Right atrium auricular region (tissue), 2 donors: ENCODE measurements around the gene MBLAC1. TPM values are rescaled to one million over a fixed set of nuclear protein-coding genes. Genes with fewer than 3 reads are reported as not detected.
A peak's percentile ranks its signal among the peaks of the same experiment; 100 is the strongest.
"Not testable (repeated sequence)": the region's sequence is repeated elsewhere in the genome, so short reads cannot be mapped to it uniquely, and the experiment has no call there.

Experiments used
- DNase-seq: peaks from one replicate; pipeline ENCODE4 v3.0.0-alpha.2; 2019; ENCODE audit warnings: low spot score
- H3K27ac ChIP-seq, 2 donors: fragments of 200-600 bp; sonication (generic); 1 replicate in 1 of 2; 2 replicates in 1 of 2; pipeline ENCODE4 v1.5.1; 2016 to 2019
- H3K27me3 ChIP-seq, 2 donors: fragments of 200-600 bp; sonication (generic); one replicate each; pipeline versions ENCODE4 v1.5.1 to v1.6.0; 2017 to 2019
- H3K36me3 ChIP-seq: fragments of 200-600 bp; sonication (generic); one replicate; pipeline ENCODE4 v1.5.1; 2016
- H3K4me1 ChIP-seq, 2 donors: fragments of 200-600 bp; sonication (generic); one replicate each; pipeline versions ENCODE4 v1.5.1 to v1.6.0; 2017 to 2019
- H3K4me3 ChIP-seq, 2 donors: fragments of 200-600 bp; sonication (generic); 1 replicate in 1 of 2; 2 replicates in 1 of 2; pipeline ENCODE4 v1.5.1; 2017 to 2019; ENCODE audit warnings: mild to moderate bottlenecking in 1 of 2, moderate library complexity in 1 of 2
- H3K9me3 ChIP-seq, 2 donors: fragments of 200-600 bp; sonication (generic); one replicate each; pipeline ENCODE4 v1.5.1; 2019
- CTCF ChIP-seq, 2 donors: fragments of 200-600 bp; sonication (generic); IDR thresholded peaks; one replicate each; pipeline ENCODE4 v1.5.1; 2019; ENCODE audit warnings: antibody characterized with exemption in 2 of 2
- total RNA-seq, 2 donors: library from RNA; depleted of rRNA; stranded (reverse); fragments of >200 nt; gene quantifications; one replicate each; pipeline ENCODE4 v1.1.0, GENCODE V29; 2016

The MBLAC1 gene
- total RNA-seq, 2 donors from 2014 or later = 3.3 to 6.1 TPM

GRCh38 chr7:100128637-100128963 is 1.8 kb downstream of the MBLAC1 start:
- no peak overlapping the region for H3K27ac ChIP-seq
- H3K36me3 ChIP-seq = no peaks in the 10 kb centered on the region
- no peaks in the 10 kb centered on the region for H3K27me3 ChIP-seq
- no peak for TF ChIP-seq CTCF (IDR thresholded peaks at IDR 0.05)
- H3K9me3 ChIP-seq = no peaks in the 10 kb centered on the region
- peaks cover 0 to 34% of the 10 kb centered on the region in 2 donors for H3K4me1 ChIP-seq
- no peak overlapping the region for H3K4me3 ChIP-seq
- DNase-seq = no peak

DNA sequence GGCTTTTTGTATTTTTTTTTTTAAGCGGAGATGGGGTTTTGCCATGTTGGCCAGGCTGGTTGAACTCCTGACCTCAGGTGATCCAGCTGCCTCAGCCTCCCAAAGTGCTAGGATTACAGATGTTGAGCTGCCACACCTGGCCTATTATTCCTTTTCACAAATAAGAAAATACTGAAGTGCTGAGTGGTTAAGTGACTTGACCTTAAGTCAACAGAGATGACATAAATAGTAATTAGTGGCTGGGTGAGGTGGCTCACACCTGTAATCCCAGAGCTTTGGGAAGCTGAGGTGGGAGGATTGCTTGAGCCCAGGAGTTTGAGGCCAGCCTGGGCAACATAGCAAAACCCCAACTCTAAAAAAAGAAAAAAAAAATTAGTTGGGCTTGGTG is 3.4 kb downstream of the MBLAC1 start:
- not testable (repeated sequence) for H3K4me3 ChIP-seq, DNase-seq, H3K27me3 ChIP-seq, H3K9me3 ChIP-seq, H3K27ac ChIP-seq, H3K36me3 ChIP-seq
- H3K4me1 ChIP-seq = peaks cover 0 to 29% of the 10 kb centered on the region in 2 donors

GRCh38 chr7:100130608-100131453 is 4.1 kb downstream of the MBLAC1 start:
- no peaks in the 10 kb centered on the region for H3K9me3 ChIP-seq
- no peak overlapping the region for H3K27ac ChIP-seq
- H3K4me3 ChIP-seq = no peak overlapping the region
- peak; percentile 70 for DNase-seq
- H3K36me3 ChIP-seq = no peaks in the 10 kb centered on the region
- peaks cover 0 to 23% of the 10 kb centered on the region in 2 donors for H3K4me1 ChIP-seq
- H3K27me3 ChIP-seq = no peaks in the 10 kb centered on the region
- peak; percentile 76 to 91 for TF ChIP-seq CTCF (IDR thresholded peaks at IDR 0.05)

- Histone ChIP-seq H3K9me3 (no peaks in the 10 kb centered on the region), H3K36me3 (no peaks in the 10 kb centered on the region), H3K27ac (no peak overlapping the region), H3K27me3 (no peaks in the 10 kb centered on the region), H3K4me3 (no peak overlapping the region), H3K4me1 (peaks cover 0 to 16% of the 10 kb centered on the region in 2 donors)
- TF ChIP-seq CTCF (IDR thresholded peaks at IDR 0.05) = no peak
- DNase-seq = no peak
Measured at GRCh38 chr7:100132126-100132525, 5.4 kb downstream of the MBLAC1 start.

GRCh38 chr7:100132697-100133151 is 6.0 kb downstream of the MBLAC1 start:
- no peak for DNase-seq

More at GRCh38 chr7:100132697-100133151, 6.0 kb downstream of the MBLAC1 start:
- H3K9me3 ChIP-seq = no peaks in the 10 kb centered on the region
- no peak overlapping the region for H3K4me3 ChIP-seq
- no peaks in the 10 kb centered on the region for H3K36me3 ChIP-seq
- peak; percentile 42 to 82 for TF ChIP-seq CTCF (IDR thresholded peaks at IDR 0.05)
- H3K27me3 ChIP-seq = no peaks in the 10 kb centered on the region
- no peak overlapping the region for H3K27ac ChIP-seq
- H3K4me1 ChIP-seq = peaks cover 0 to 15% of the 10 kb centered on the region in 2 donors
